ENCODE results near the gene SLC39A10.

- TF ChIP-seq TAF1 (IDR thresholded peaks at IDR 0.05; ENCODE audit: control insufficient read depth, extremely low read depth, insufficient read depth, low read length, severe bottlenecking), result no peak
- TF ChIP-seq E2F1 (CRISPR knock-in tag; IDR thresholded peaks at IDR 0.05), result no peak
- no peak for TF ChIP-seq YBX1 (IDR thresholded peaks at IDR 0.05)
- TF ChIP-seq SIN3A (IDR thresholded peaks at IDR 0.05; ENCODE audit: borderline replicate concordance in 2 of 2, control insufficient read depth in 1 of 2, low read depth in 2 of 2, low read length in 2 of 2), result no peak
- TF ChIP-seq TRIM28 (IDR thresholded peaks at IDR 0.05), result no peak
- TF ChIP-seq ATF3 (IDR thresholded peaks at IDR 0.05), result no peak
- no peak for TF ChIP-seq ATF3 (CRISPR knock-in tag; conservative IDR thresholded peaks at IDR 0.05)
- TF ChIP-seq EGR1 (conservative IDR thresholded peaks at IDR 0.05), result no peak
- no peak for TF ChIP-seq FOXJ3 (CRISPR knock-in tag; IDR thresholded peaks at IDR 0.05)
- no peak for TF ChIP-seq JUN (IDR thresholded peaks at IDR 0.05; ENCODE audit: borderline replicate concordance, low read depth, low read length)
- no peak for TF ChIP-seq JUN (CRISPR knock-in tag; IDR thresholded peaks at IDR 0.05; ENCODE audit: borderline replicate concordance)
- no peak for TF ChIP-seq PATZ1 (CRISPR knock-in tag; IDR thresholded peaks at IDR 0.05; ENCODE audit: borderline replicate concordance)
- TF ChIP-seq RAD21 (CRISPR knock-in tag; conservative IDR thresholded peaks at IDR 0.05 in 1 of 2, IDR thresholded peaks at IDR 0.05 in 1 of 2), result no peak
- no peak for TF ChIP-seq STAG1 (CRISPR knock-in tag; IDR thresholded peaks at IDR 0.05; ENCODE audit: borderline replicate concordance)
- TF ChIP-seq SRSF3 (IDR thresholded peaks at IDR 0.05; ENCODE audit: insufficient read depth, low read length), result no peak
These were observed 70.1 kb downstream of the SLC39A10 start for GRCh38 chr2:195727106-195727505.

All from K562 (cell line).